Mucosa of rectum (tissue), 2 donors: ENCODE measurements around the gene COL18A1.
A peak's percentile ranks its signal among the peaks of the same experiment; 100 is the strongest.

Source experiments
- H3K27ac ChIP-seq, 2 donors: one replicate each; pipeline ENCODE4 v1.7.0; 2013; ENCODE audit warnings: inconsistent platforms in 2 of 2, low read depth in 2 of 2, low read length in 2 of 2
- H3K27me3 ChIP-seq, 2 donors: one replicate each; pipeline ENCODE4 v1.7.0; 2013; ENCODE audit warnings: low read length in 2 of 2; ENCODE audit not compliant: control insufficient read depth in 2 of 2, insufficient read depth in 2 of 2
- H3K36me3 ChIP-seq, 2 donors: one replicate each; pipeline ENCODE4 v1.7.0; 2013; ENCODE audit warnings: low read length in 2 of 2; ENCODE audit not compliant: control insufficient read depth in 2 of 2, insufficient read depth in 2 of 2
- H3K4me1 ChIP-seq, 2 donors: one replicate each; pipeline ENCODE4 v1.7.0; 2013; ENCODE audit warnings: low read length in 2 of 2, mild to moderate bottlenecking in 1 of 2; ENCODE audit not compliant: control insufficient read depth in 2 of 2, insufficient read depth in 2 of 2
- H3K4me3 ChIP-seq, 2 donors: one replicate each; pipeline ENCODE4 v1.7.0; 2013; ENCODE audit warnings: low read length in 2 of 2
- H3K9ac ChIP-seq, 2 donors: one replicate each; pipeline ENCODE4 v1.7.0; 2013; ENCODE audit warnings: low read length in 2 of 2, low read depth in 1 of 2, mild to moderate bottlenecking in 1 of 2
- H3K9me3 ChIP-seq, 2 donors: one replicate each; pipeline ENCODE4 v1.7.0; 2013; ENCODE audit warnings: low read length in 2 of 2; ENCODE audit not compliant: control insufficient read depth in 2 of 2
- donor health status: healthy.
- donor health status: Normal muscosa, but diverticular disease.

The COL18A1 gene

DNA sequence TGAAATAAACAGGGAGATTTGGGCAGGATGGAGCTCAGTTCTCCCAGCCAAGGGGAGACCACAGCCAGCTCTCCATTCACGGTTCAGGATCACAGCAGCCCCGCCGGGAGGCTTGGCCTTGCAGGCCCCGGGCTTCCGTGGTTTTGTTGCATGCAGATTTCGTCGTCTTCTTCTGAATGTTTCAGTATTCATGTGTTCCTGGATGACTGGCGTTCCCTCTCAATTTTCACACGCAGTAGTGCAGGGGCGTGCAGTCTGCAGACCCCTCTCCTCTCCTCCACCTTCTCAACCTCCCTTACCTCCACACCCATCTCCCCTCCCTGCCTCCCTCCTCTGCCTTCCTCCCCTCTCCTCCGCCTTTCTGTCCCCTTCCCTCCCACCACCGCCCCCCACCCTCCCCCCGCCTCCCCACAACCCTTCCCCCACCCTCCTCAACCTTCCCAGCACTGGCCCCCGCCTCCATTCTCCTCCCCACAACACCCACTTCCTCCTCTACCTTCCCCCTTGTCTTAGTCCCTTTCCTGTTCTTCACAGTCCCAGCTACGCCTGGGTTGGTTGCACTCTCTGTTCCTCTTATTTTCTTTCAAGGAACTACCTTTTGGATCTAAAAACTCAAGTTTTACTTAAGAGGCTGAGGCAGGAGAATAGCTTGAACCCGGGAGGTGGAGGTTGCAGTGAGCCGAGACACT lies 145.7 kb downstream of the COL18A1 start:
- no peak overlapping the region for H3K9ac ChIP-seq
- peak overlapping the region in 1 of 2 donors; percentile 5 for H3K4me3 ChIP-seq

DNA sequence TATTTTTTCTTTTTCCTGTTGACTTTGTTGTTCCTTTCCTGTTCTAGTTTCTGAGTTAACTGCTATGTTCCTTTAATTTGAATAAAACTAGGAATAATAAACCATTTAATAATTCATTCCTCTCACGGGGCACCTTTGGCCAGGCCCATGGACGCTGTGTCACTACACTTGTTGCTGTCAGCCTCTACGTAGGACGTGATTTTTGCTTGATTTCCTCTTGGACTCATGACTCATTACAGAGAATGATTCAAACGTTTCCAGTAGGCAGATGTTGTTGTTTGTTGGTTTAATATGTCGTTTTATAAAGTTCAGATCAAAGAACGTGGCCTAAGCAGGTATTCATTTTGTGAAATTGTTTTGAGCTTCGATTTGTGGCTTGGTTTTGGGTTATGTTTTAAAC lies 146.4 kb downstream of the COL18A1 start:
- Histone ChIP-seq H3K9ac (no peak overlapping the region), H3K4me1 (peaks cover 4 to 5% of the 10 kb centered on the region in 2 donors), H3K27me3 (no peaks in the 10 kb centered on the region)

More for the DNA sequence above, 145.7 kb downstream of the COL18A1 start:
- no peaks in the 10 kb centered on the region for H3K36me3 ChIP-seq
- no peaks in the 10 kb centered on the region for H3K27me3 ChIP-seq
- H3K9me3 ChIP-seq: no peaks in the 10 kb centered on the region
- peaks cover 4% of the 10 kb centered on the region in 2 donors for H3K4me1 ChIP-seq
- H3K27ac ChIP-seq: peak overlapping the region; percentile 29 to 43

DNA sequence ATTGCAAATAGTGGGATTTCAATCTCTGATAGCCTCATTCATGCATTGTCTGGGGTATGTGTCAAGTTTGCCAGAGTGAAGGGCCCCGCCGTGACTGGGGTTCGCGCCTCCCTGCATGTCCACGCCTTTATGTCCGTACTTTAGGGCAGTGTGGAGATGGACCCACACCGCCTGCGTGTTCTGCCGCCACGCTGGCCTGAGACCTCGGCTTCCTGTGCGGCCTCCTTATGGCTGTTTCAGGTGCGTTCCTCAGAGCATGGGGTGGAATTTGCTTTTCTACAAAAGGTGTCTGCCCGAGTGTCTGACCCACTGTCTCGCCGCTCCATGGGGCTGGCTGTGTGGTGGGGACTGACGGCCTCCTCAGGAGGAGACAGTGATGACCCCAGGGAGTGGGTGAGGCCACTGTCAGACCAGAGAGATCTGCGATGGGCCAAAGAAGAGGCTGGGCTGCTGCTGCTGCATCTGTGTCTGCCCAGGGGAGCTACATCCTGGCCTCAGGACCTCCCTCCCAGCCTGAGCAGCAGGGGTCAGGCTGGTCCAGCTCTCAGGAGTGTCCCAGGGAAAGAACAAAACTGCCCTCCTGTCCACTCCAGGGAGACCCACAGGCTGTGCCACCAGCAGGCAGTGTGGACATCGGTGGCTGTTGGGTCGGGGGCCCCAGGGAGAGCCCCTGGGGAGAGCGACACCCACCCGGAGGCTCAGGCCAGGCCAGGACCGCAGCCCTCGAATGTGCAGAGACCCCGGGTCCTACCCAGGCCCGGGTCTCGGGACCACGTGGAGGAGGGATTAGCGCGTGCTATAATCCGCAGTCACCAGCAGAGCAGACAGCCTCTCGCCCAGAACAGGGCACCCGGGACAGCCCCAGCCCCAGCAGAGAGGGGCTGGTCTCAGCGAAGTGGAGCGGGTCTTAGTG lies 147.1 kb downstream of the COL18A1 start:
- Histone ChIP-seq H3K27me3 (no peaks in the 10 kb centered on the region), H3K9ac (no peak overlapping the region), H3K4me1 (peaks cover 4 to 5% of the 10 kb centered on the region in 2 donors), H3K27ac (peak overlapping the region in 1 of 2 donors; percentile 32), H3K9me3 (no peaks in the 10 kb centered on the region), H3K4me3 (no peak overlapping the region), H3K36me3 (no peaks in the 10 kb centered on the region)

More for the DNA sequence above, 146.4 kb downstream of the COL18A1 start:
- H3K36me3 ChIP-seq: no peaks in the 10 kb centered on the region
- H3K9me3 ChIP-seq: no peaks in the 10 kb centered on the region
- H3K4me3 ChIP-seq: no peak overlapping the region
- peak overlapping the region; percentile 29 to 32 for H3K27ac ChIP-seq

DNA sequence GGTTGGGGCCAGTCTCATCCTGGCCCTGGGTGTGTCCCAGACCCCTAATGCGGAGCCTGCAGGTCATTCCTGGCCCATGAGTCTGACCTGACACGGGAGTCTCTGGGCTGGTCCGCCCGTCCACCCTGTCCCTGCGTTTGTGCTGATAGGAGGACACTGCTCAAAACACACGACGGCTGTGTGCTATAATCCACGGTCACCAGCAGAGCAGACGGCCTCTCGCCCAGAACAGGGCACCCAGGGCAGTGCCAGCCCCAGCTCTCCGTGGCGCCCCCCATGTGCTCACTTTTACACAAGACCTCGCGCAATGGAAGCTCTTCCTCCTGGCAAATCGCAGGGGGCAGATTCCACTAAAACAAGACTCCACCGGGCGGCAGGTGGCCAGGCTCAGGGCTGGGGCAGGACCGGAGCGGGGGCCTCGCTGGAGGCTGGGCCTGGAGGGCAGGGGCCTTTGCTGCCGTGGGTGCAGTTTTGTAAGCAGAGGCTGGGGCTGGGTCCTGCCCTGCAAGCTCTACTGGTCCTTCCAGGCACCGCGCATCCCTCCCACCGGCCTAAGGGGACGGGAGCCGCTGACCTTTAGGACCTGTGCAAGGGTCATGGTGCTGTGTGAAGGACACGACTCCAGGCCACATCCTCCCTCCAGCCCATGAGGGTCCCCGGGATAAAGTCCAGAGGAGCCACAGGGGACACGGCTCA lies 147.9 kb downstream of the COL18A1 start:
- H3K4me1 ChIP-seq: peaks cover 4 to 5% of the 10 kb centered on the region in 2 donors
- H3K9me3 ChIP-seq: no peaks in the 10 kb centered on the region
- no peaks in the 10 kb centered on the region for H3K27me3 ChIP-seq
- no peaks in the 10 kb centered on the region for H3K36me3 ChIP-seq
- H3K27ac ChIP-seq: no peak overlapping the region
- no peak overlapping the region for H3K4me3 ChIP-seq
- no peak overlapping the region for H3K9ac ChIP-seq

DNA sequence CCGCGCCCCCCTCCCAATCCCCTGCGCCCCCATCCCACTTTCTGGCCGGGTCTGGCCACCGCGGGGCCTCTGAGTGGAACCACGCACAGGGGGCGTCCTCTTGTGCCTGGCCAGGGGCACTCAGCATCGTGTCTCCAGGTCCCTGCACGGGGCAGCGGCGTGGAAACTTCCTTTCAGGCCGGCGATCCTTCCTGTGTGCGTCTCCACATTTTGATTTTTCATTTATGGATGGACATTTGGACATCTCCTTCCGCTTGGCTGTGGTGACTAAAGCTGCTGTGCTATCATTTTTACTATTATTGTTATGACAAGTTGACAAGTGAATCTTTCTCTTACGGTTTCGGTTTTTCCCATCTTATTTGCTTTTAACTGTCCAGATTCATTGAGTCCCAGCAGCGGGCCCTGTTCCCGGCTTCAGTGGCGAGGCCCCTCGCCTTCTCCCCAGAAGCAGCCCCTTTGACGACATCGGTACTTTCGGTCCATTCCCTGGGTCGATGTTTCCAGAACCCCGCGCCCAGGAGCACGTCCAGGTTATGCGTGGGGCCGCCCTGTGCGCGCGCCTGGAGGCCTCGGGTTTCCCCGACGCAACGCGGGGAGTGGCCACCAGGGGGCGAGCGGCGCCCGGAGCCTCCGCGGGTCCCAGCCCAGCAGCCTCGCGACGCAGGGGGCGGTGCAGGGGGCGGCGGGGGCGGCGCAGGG lies 149.7 kb downstream of the COL18A1 start:
- Histone ChIP-seq H3K27ac (no peak overlapping the region), H3K36me3 (no peaks in the 10 kb centered on the region), H3K9me3 (no peaks in the 10 kb centered on the region), H3K9ac (peak overlapping the region in 1 of 2 donors; percentile 59), H3K27me3 (no peaks in the 10 kb centered on the region), H3K4me3 (peak overlapping the region; percentile 60 to 84), H3K4me1 (peaks cover 4 to 5% of the 10 kb centered on the region in 2 donors)

DNA sequence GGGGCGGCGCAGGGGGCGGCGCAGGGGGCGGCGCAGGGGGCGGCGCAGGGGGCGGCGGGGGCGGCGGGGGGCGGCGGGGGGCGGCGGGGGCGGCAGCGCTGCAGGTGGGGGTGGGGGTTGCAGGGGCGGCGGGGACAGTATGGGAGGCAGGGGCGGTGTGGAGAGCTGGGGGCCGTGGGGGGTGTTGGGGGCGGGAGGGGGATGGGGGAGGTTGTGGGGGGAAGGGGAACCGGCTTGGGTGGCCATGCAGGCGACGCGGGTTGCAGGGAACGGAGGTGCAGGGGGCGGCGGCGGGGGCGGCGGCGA lies 150.2 kb downstream of the COL18A1 start:
- Histone ChIP-seq H3K27ac (no peak overlapping the region), H3K36me3 (no peaks in the 10 kb centered on the region), H3K9ac (no peak overlapping the region), H3K4me1 (peaks cover 4 to 5% of the 10 kb centered on the region in 2 donors), H3K4me3 (no peak overlapping the region), H3K27me3 (no peaks in the 10 kb centered on the region), H3K9me3 (no peaks in the 10 kb centered on the region)

DNA sequence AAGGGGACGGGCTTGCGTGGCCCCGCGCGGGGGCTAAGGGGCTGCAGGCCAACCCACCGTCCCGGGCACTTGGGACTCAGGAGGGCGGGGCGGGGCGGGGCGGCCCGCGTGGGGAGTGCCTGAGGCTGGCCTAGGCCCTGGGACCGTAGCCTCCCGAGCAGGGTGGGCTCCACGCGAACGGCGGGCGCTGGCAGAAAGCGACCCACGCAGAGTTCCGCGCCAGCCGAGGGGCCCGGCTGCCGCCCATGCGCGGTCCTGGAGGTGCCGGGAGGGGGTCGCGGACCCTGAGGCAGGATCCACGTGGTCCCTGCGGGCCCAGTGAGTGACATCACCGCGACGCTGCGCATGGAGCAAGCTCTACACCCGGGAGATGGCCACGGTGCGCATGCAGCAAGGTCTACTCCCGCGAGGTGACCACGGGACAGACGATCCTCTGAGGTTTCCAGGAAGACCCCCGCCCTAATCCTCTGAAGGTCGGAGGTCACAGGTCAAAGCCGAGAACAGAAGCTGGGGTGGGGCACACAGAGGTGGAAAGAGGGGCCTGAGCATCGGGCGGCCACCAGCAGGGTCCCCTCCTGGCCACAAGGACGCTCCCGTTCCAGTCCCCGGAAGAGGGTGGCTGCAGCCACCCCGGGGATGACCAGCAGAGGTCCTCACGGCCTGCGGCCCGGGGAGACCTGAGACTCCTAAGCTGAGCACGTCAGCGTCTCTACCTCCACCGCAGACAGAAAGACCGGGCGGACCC lies 150.8 kb downstream of the COL18A1 start:
- H3K27me3 ChIP-seq: no peaks in the 10 kb centered on the region
- peaks cover 4 to 5% of the 10 kb centered on the region in 2 donors for H3K4me1 ChIP-seq
- no peaks in the 10 kb centered on the region for H3K9me3 ChIP-seq
- peak overlapping the region in 1 of 2 donors; percentile 32 for H3K4me3 ChIP-seq
- peak overlapping the region in 1 of 2 donors; percentile 31 for H3K9ac ChIP-seq
- no peaks in the 10 kb centered on the region for H3K36me3 ChIP-seq
- H3K27ac ChIP-seq: peak overlapping the region in 1 of 2 donors; percentile 25

DNA sequence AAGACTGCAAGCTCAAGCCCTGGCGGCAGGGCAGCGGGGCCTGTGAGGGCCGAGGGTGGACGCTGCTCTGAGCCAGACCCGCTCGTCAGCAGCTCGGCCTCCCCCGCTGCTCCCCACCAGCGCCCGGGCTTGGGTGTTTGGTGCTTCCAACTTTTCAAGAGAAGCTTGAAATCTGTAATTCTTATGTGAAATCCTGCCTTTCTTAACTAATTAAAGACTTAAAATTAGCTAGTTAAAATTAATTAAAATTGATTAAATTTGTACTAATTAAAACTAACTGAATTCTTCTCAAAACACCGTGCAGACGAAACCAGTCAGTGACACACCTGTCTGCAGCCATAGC lies 151.3 kb downstream of the COL18A1 start:
- Histone ChIP-seq H3K9me3 (no peaks in the 10 kb centered on the region), H3K27me3 (no peaks in the 10 kb centered on the region), H3K4me3 (no peak overlapping the region), H3K4me1 (peaks cover 4 to 5% of the 10 kb centered on the region in 2 donors), H3K9ac (peak overlapping the region in 1 of 2 donors; percentile 31), H3K27ac (no peak overlapping the region), H3K36me3 (no peaks in the 10 kb centered on the region)
